Measurements from ENCODE around the gene FAM193B.
A peak's percentile ranks its signal among the peaks of the same experiment; 100 is the strongest.
"Not testable (repeated sequence)": the region's sequence is repeated elsewhere in the genome, so short reads cannot be mapped to it uniquely, and the experiment has no call there.

Gene FAM193B

GRCh38 chr5:177536386-177536785 lies 18.0 kb downstream of the FAM193B start:
- DNase-seq, result no peak

- DNase-seq, result no peak
Measured at GRCh38 chr5:177535125-177535524, 19.2 kb downstream of the FAM193B start.

GRCh38 chr5:177534433-177534832 lies 19.9 kb downstream of the FAM193B start:
- not testable (repeated sequence) for DNase-seq

GRCh38 chr5:177531209-177531940 lies 23.0 kb downstream of the FAM193B start:
- DNase-seq, result no peak

- no peak for DNase-seq
Measured at GRCh38 chr5:177530638-177531037, 23.7 kb downstream of the FAM193B start.

- DNase-seq, result no peak
Measured at GRCh38 chr5:177529247-177530203, 24.8 kb downstream of the FAM193B start.

- DNase-seq, result no peak
Measured at GRCh38 chr5:177528631-177529030, 25.7 kb downstream of the FAM193B start.

- no peak for DNase-seq
Measured at GRCh38 chr5:177527595-177527994, 26.8 kb downstream of the FAM193B start.

GRCh38 chr5:177526791-177527190 lies 27.6 kb downstream of the FAM193B start:
- DNase-seq, result no peak

GRCh38 chr5:177526191-177526590 lies 28.2 kb downstream of the FAM193B start:
- no peak for DNase-seq

GRCh38 chr5:177524941-177525655 lies 29.3 kb downstream of the FAM193B start:
- no peak for DNase-seq

GRCh38 chr5:177524539-177524900 lies 29.8 kb downstream of the FAM193B start:
- no peak for DNase-seq

- DNase-seq, result no peak
Measured at GRCh38 chr5:177523711-177524538, 30.4 kb downstream of the FAM193B start.

GRCh38 chr5:177520916-177521513 lies 33.3 kb downstream of the FAM193B start:
- DNase-seq, result no peak

GRCh38 chr5:177520271-177520670 lies 34.1 kb downstream of the FAM193B start:
- DNase-seq, result no peak

- DNase-seq, result no peak
Measured at GRCh38 chr5:177519463-177520235, 34.7 kb downstream of the FAM193B start.

- DNase-seq, result peak; percentile 95
Measured at GRCh38 chr5:177516601-177517568, 37.5 kb downstream of the FAM193B start, which contains the start of gene DDX41. Gene DDX41 (minus strand): TSS chr5:177516961. CDS start chr5:177516945, 16 bp downstream.

- no peak for DNase-seq
Measured at GRCh38 chr5:177515580-177515979, 38.8 kb downstream of the FAM193B start.

GRCh38 chr5:177514541-177514940 lies 39.8 kb downstream of the FAM193B start:
- no peak for DNase-seq

- no peak for DNase-seq
Measured at GRCh38 chr5:177513500-177513899, 40.9 kb downstream of the FAM193B start.
